GM12892 (cell line): ENCODE results near the gene RBBP8.

ENCODE experiments used
- POLR2A ChIP-seq: IDR thresholded peaks from 2 replicates; pipeline ENCODE4 v1.6.1; 2011; ENCODE audit warnings: low read depth, low read length, control low read depth
- POLR2AphosphoS5 ChIP-seq: IDR thresholded peaks from 2 replicates; pipeline ENCODE4 v1.6.1; 2011; ENCODE audit warnings: low read depth, low read length, control low read depth

DNA sequence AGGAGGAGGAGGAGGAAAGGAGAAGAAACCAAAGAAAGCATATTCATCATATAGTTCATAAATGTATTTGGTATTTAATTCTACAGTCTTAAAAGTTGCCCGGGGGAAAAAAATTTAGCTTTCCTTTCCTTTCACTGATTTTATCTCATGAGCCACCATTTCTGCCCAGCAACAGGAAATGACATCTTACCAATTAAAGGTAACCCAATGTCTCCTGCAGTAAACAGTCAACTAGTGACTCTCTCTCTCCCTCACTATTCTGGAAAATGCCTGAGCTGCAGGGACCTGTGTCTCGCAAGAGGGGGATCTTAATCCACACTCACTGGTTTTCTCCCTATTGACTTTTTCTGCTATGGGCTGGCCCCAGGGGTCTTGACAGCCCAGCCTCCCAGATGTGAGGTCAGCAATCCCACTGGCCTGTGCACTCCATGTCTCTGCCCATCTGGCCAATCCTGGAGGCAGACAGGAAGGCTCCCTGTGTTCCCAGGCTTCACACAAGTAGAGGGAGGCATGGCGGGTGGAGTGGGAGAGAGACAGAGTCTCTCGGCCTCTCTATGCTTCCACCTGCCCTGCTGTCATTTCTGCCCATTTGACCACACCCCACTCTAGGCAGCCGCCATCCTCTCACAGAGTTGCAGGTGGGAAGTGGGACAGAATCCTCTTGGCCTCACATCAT is 116.7 kb downstream of the RBBP8 start:
- TF ChIP-seq POLR2A (no peak), POLR2AphosphoS5 (no peak)
